HepG2 (cell line): ENCODE results near the gene COQ7. TPM values are rescaled to one million over a fixed set of nuclear protein-coding genes. Genes with fewer than 3 reads are reported as not detected.

ENCODE experiments used
- ASH2L ChIP-seq: fragments of 300-600, 200-600 bp; sonication (generic); IDR thresholded peaks from 2 replicates; pipeline ENCODE4 v1.7.0; 2017; ENCODE audit warnings: low read depth, mild to moderate bottlenecking, moderate library complexity, mixed read lengths, low read length; ENCODE audit not compliant: insufficient read length
- ATRX ChIP-seq: sonication (generic); formaldehyde crosslinking; IDR thresholded peaks from 2 replicates; pipeline ENCODE4 v1.4.0; 2020; ENCODE audit warnings: missing genetic modification reagents, borderline replicate concordance
- BCL3 ChIP-seq: sonication (generic); formaldehyde crosslinking; IDR thresholded peaks from 2 replicates; pipeline ENCODE4 v1.5.1; 2020; ENCODE audit warnings: mild to moderate bottlenecking, missing genetic modification reagents, moderate library complexity
- CENPX ChIP-seq: sonication (generic); formaldehyde crosslinking; IDR thresholded peaks from 2 replicates; pipeline ENCODE4 v1.9.0; 2021; ENCODE audit warnings: mild to moderate bottlenecking, missing genetic modification reagents, moderate library complexity
- DPF2 ChIP-seq: sonication (generic); formaldehyde crosslinking; IDR thresholded peaks from 2 replicates; pipeline ENCODE4 v1.4.0; 2020; ENCODE audit warnings: mild to moderate bottlenecking, low read depth, missing genetic modification reagents, borderline replicate concordance
- GZF1 ChIP-seq: sonication (generic); formaldehyde crosslinking; IDR thresholded peaks from 2 replicates; pipeline ENCODE4 v1.5.1; 2020; ENCODE audit warnings: mild to moderate bottlenecking, missing genetic modification reagents
- MED1 ChIP-seq: sonication (generic); formaldehyde crosslinking; IDR thresholded peaks from 2 replicates; pipeline ENCODE4 v1.4.0; 2020; ENCODE audit warnings: missing genetic modification reagents
- MLX ChIP-seq: IDR thresholded peaks from 2 replicates; pipeline ENCODE4 v1.6.1; 2016
- MXD3 ChIP-seq: IDR thresholded peaks from 2 replicates; pipeline ENCODE4 v1.6.1; 2016; ENCODE audit warnings: mild to moderate bottlenecking, missing biosample characterization, missing genetic modification reagents
- PRPF4 ChIP-seq: fragments of 200-400 bp; formaldehyde crosslinking; IDR thresholded peaks from 2 replicates; pipeline ENCODE4 v1.6.1; 2016; ENCODE audit warnings: low read length, low read depth; ENCODE audit not compliant: poor library complexity, severe bottlenecking
- REPIN1 ChIP-seq: sonication (generic); formaldehyde crosslinking; IDR thresholded peaks from 2 replicates; pipeline ENCODE4 v1.8.0; 2022; ENCODE audit warnings: missing genetic modification reagents, low read depth, mild to moderate bottlenecking, borderline replicate concordance
- TFDP1 ChIP-seq: IDR thresholded peaks from 2 replicates; pipeline ENCODE4 v1.6.1; 2016; ENCODE audit warnings: missing compliant biosample characterization, missing genetic modification reagents, borderline replicate concordance
- ZBTB4 ChIP-seq: sonication (generic); formaldehyde crosslinking; IDR thresholded peaks from 2 replicates; pipeline ENCODE4 v1.4.0; 2020; ENCODE audit warnings: missing genetic modification reagents, mild to moderate bottlenecking, borderline replicate concordance
- ZMYM2 ChIP-seq: sonication (generic); formaldehyde crosslinking; IDR thresholded peaks from 2 replicates; pipeline ENCODE4 v1.8.0; 2022; ENCODE audit warnings: mild to moderate bottlenecking, missing genetic modification reagents
- ZNF260 ChIP-seq: sonication (generic); formaldehyde crosslinking; IDR thresholded peaks from 2 replicates; pipeline ENCODE4 v1.4.0; 2020; ENCODE audit warnings: missing genetic modification reagents, low read depth, mild to moderate bottlenecking, borderline replicate concordance
- ZNF296 ChIP-seq: sonication (generic); formaldehyde crosslinking; conservative IDR thresholded peaks from 2 replicates; pipeline ENCODE4 v1.5.0; 2020; ENCODE audit warnings: mild to moderate bottlenecking, missing genetic modification reagents
- ZNF335 ChIP-seq: sonication (generic); formaldehyde crosslinking; IDR thresholded peaks from 2 replicates; pipeline ENCODE4 v1.4.0; 2020; ENCODE audit warnings: missing genetic modification reagents
- ZNF563 ChIP-seq: sonication (generic); formaldehyde crosslinking; IDR thresholded peaks from 2 replicates; pipeline ENCODE4 v1.8.0; 2022; ENCODE audit warnings: mild to moderate bottlenecking, moderate library complexity, missing genetic modification reagents
- ZNF589 ChIP-seq: sonication (generic); formaldehyde crosslinking; conservative IDR thresholded peaks from 2 replicates; pipeline ENCODE4 v1.8.0; 2022; ENCODE audit warnings: mild to moderate bottlenecking, moderate library complexity, missing genetic modification reagents
- ZNF75D ChIP-seq: sonication (generic); formaldehyde crosslinking; IDR thresholded peaks from 2 replicates; pipeline ENCODE4 v1.8.1; 2023; ENCODE audit warnings: missing genetic modification reagents, mild to moderate bottlenecking, borderline replicate concordance
- ZNF784 ChIP-seq: sonication (generic); formaldehyde crosslinking; IDR thresholded peaks from 2 replicates; pipeline ENCODE4 v1.5.1; 2020; ENCODE audit warnings: missing genetic modification reagents, mild to moderate bottlenecking, borderline replicate concordance
- polyA plus RNA-seq, 8 experiments: library from polyadenylated mRNA; depleted of rRNA in 3 of 8; stranded (reverse) in 7 of 8; unstranded in 1 of 8; fragments of >200 nt; fragmentation: Illumina TruSeq in 4 of 8; extraction: Trizol in 4 of 8; gene quantifications; 2 replicates each; pipeline versions ENCODE4 v1.2.1 to v1.2.3, GENCODE V29; 2011 to 2016; ENCODE audit warnings: low read depth in 4 of 8, missing spikeins in 1 of 8, mixed read lengths in 1 of 8; ENCODE audit not compliant: insufficient read depth in 1 of 8
- total RNA-seq, 5 experiments: library from RNA; depleted of rRNA; stranded (reverse); fragments of >200 nt; fragmentation: Illumina TruSeq; extraction: Trizol; gene quantifications; 2 replicates each; pipeline ENCODE4 v1.2.3, GENCODE V29; 2016; ENCODE audit warnings: low read depth in 1 of 5

Gene COQ7
- total and polyA plus RNA-seq, 2 of the 13 experiments (the other 11 are each of a cell fraction or from before 2014, with no cell fraction given), result 20.1 to 45.7 TPM

- peak; percentile 59; the same call in 1 of the 2 replicates for TF ChIP-seq ZBTB4 (CRISPR knock-in tag)
- TF ChIP-seq TFDP1 (CRISPR knock-in tag), result peak; percentile 10; the same call in 1 of the 2 replicates
- TF ChIP-seq ZNF784 (CRISPR knock-in tag), result no peak
- TF ChIP-seq GZF1 (CRISPR knock-in tag), result no peak
- no peak for TF ChIP-seq ZNF260
- no peak for TF ChIP-seq ASH2L
- TF ChIP-seq ZNF296 (CRISPR knock-in tag), result 0 out of 2 replicates have a peak, but pooled peaks have one; percentile 52
- TF ChIP-seq CENPX (CRISPR knock-in tag), result no peak
- peak; percentile 89 for TF ChIP-seq PRPF4
- TF ChIP-seq DPF2 (CRISPR knock-in tag), result no peak
- TF ChIP-seq BCL3, result peak; percentile 44
- TF ChIP-seq ZNF75D (CRISPR knock-in tag), result no peak
- no peak for TF ChIP-seq MLX (CRISPR knock-in tag)
- TF ChIP-seq ZNF335 (CRISPR knock-in tag), result no peak
- TF ChIP-seq REPIN1 (CRISPR knock-in tag), result no peak
- 0 out of 2 replicates have a peak, but pooled peaks have one; percentile 55 for TF ChIP-seq ZMYM2
- TF ChIP-seq MXD3 (CRISPR knock-in tag), result no peak; the same call in none of the 2 replicates
- TF ChIP-seq ZNF589 (CRISPR knock-in tag), result peak; percentile 55
- TF ChIP-seq MED1 (CRISPR knock-in tag), result no peak
- TF ChIP-seq ATRX, result 0 out of 2 replicates have a peak, but pooled peaks have one; percentile 53
- peak; percentile 85; the same call in 1 of the 2 replicates for TF ChIP-seq ZNF563 (CRISPR knock-in tag)
Observed at GRCh38 chr16:19114359-19115147, 47.1 kb downstream of the COQ7 start (continued).
